ENCODE data around the gene RNLS.

Gene RNLS

DNA sequence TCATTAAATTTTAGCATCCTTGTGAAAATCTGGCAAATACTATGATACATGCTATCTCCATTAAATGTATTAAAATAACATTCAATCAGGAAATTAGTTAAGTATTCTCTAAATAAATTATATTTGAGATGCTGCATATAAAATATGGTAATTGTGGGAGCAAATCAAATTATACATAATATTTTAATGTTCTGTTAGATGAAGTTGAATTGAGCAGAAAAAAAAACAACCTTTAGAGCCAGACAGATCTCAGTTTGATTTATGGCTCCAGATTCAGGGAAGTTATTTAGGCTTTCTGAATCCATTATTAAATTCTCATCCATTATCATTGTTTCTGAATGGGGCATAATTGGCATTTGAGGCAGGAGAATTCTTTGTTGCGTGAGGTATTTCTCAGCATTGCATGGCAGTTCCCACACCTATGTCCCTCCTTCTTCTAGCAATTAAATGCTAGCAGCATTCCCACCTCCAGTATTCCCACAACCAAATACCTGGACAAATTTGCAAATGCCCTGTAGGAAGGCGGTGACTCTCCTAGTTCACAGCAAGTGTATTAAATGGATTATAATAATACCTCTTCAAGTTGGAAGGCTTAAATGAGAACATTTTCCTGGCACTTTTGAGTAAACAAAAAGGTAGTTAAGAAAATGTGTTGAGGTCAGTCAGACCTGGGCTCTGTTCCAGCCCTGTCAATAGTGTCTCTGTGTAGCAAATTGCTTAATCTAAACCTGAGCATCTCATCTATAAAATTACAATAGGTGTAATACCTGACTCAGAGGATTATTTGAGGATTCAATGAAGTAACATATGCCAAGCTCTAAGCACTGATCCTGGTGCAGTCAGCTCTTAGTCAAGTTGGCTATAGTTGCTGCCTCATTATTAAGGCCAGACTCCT lies 108.9 kb downstream of the RNLS start:
- DNase-seq: no peak

DNA sequence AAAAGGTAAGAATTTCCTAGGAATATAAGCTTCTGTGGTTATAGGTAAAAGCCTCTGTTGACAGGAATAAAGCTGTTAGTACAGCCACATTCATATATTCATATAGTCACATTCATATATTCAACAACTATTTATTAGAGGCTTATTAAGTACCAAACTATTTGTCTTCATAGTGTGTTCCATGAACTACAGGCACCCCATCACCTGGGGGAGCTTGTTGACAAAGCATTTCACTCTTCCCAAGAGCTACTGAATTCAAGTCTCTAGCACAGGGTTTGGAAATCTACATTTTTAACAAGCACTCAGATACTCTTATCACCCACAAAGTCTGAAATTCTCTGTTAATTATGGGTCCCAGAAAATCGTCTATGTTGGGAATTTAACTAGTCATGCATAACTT lies 110.6 kb downstream of the RNLS start:
- DNase-seq: no peak

DNA sequence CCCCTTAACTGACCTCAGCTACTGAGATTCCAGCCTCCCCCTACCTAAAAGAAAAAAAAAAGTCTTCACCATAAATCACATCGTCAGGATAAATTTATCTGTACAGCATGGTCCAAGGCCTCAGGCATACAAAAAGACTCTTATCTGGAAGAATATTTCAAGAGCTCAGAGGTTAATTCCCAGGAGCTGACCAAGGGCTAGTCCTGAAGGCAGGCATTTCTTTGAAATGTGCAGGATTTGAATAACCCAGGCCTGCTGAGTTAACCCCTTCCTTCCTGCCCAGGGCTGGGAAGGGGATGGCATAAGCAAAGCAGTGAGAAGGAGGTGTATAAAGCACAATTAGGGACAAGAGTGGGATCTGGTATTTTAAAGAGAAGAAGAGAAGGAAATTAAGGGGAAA lies 111.2 kb downstream of the RNLS start:
- no peak for DNase-seq

DNA sequence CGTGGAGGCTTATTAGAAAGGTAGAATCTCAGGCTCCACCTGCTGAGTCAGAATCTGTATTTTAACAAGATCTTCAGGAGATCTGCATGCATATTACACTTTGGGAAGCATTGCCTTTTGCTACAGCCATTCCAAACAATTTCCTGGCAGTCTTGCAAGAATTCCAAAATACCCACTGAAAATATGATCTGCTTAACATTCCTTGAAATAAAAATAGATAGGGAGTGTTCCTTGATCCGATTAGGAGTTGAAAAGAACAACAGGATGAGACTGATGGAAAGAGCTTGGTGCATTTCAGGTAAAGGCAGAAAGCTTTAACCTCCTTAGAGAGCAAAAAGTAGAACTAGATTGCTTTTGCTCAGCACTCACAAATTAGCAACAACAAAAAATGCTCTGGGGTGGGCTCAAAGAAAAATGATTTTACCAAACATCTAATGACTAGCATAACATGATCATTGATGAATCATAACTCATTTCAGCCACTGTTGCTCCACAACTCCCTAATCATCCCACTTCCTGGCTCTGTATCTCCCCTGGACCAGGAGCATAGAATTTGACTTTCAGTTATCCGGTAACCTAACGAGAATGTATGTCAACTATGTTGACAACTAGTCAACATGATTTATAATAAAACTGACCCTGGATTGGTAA lies 115.2 kb downstream of the RNLS start:
- DNase-seq: no peak

DNA sequence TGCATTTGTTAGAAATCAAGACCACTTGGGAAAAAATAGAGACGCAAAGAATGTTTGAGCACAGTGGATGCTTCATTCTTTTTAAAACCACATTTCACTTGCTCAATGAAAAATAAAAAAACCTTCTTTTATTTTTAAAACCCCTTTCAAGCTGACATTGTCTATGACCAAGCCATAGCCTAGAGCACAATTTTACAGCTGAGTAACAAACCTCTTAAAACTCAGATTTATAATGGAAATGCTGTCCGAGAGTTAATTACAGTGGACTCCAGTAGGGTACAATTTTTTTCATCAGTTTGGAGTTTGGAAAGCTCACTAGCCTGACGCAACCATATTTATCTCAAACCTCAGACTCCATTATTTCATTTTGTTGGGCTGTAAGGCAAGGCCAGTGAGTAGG lies 116.3 kb downstream of the RNLS start:
- DNase-seq: no peak

DNA sequence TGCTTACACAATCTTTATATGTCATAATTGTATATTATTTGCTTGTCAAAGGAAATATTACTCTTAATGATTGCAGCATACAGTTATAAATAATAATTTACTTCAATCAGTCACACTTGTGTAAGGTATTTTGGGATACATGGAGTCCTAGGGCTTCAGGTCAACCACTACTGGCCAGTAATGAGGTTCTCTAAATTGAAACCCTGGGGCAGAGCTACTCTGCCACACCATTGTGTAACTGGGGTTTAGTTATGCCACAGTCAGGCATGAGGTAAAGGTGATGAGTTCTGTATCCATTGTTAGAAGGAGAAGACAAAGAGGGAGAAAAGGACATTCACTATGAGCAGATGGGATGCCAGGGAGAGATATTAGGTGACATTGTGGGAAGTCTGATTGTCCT lies 117.4 kb downstream of the RNLS start:
- DNase-seq: no peak

DNA sequence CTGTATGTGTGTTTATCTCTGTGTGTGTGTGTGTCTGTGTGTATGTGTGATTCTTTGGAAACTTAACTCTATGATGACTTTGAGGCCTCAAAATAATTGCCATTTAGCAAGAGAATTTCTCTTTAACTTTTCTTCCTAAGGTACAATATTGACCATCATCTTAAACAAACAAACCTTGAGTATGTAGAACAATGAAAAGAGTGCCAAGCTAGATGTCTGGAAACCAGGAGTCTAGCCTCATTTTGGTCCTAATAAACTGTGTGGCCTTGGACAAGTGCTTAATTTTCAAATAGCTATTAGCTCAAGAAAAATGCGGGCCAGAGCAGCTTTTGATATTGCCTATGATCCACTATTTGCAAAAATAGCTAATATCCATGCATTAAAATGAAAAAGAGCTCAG lies 119.3 kb downstream of the RNLS start:
- no peak for DNase-seq

DNA sequence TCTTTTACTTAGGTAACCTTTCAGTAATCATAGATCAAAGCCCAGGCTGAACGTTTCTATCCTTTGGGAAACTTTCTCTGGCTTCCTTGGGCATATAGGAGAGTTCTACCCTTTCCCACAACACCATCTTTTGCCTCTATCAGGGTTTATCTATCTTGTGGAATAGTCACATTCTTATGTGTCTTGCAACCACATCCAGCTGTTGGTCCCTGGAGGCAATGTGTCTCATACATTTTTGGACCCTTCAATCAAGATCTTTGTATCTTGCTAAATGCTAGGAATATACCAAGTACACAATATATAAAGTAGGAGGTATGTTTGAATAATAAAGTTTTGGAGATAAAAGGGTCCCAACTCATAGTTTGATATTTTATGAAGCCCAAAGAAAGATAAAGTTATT lies 121.7 kb downstream of the RNLS start:
- DNase-seq: no peak

DNA sequence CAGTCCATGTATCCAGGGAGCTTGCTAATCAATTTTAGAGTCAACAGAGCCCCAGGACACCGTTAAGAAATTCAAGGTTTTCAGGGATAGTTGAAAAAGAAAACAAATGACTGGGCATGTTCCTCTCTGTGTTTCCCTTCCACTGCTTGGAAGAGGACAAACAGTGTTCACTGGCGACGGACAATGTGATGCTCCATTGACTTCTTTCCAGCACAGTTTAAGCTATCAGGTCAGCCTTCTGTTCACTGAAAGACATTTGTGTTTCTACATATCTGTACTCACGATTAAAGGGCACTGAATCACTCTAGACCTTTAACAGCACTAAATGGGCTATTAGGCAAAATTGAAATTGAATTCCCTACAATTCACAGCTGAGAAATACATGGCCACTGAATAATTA lies 123.6 kb downstream of the RNLS start:
- no peak for DNase-seq

DNA sequence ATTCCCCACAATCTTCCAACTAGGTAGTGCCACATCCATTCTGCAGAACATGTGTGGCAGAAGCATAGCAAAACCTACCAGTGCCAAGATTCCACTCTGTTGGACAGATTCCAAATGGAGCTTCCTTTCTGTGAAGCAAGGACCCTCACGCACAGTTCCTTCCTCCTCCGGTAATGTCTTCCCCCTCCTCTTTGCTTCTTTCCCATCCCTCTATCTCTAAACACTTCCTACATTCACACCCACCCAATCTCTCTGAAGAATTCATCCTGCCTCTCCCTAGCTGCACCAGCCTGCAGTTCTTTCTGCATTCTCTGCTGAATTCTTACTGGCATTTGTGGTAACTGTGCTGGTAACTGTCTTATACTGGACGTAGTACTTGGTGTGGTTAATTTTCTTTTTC lies 124.9 kb downstream of the RNLS start:
- no peak for DNase-seq

DNA sequence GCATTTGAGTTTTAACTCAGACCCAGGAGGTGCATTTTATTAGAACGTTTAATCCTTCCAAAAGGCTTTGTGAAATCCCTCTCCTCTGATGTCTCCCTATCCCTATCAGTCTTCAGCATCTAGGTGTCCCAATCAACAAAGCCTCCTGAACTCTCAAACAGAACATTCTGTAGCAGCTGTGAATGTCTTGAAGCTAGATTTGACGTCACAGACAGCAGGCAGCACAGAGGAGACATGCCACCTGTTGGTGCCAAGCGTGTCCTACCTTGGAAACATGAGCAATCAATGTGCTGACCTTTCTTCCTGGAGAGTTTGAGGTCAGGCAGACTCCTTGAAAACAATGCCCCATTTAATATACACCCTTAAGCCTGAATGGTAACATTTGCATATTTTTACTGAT lies 125.5 kb downstream of the RNLS start:
- no peak for DNase-seq

DNA sequence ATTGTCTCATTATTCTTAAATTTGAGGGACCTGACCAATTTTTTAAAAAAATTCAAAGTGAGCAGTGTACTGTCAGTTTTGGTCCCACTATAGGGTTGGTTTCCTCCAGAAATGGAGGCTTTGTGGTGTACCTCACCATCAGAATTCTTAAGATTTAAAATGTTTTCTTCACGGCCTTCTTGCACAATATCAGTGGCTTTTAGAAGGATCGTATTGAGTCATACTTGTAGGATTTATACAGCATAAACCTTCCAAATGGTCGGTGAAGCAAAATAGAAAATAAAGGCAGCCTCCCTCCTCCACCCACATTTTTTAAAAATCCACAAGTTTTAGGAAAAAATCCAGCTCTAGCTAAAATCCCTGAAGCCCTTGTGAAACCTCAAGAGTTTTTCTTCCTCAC lies 126.4 kb downstream of the RNLS start:
- DNase-seq: no peak

DNA sequence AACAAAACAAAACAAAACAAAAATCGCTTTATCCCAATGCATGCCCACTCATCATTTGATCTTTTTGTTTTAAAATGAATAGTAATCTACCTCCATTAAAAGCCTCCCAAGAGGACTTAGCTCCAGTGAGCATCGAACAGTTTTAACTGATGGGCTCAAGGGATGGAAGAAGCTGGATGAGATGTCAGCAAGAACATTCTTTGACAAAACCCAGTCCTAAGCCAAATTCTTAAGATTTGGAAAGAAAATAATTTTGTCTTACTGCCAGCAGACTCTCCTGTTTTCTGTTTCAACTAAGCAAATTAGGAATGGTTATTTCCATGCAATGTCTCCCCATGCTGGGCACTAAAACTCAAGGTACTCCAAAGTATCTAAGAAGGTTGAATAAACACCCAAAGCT lies 127.3 kb downstream of the RNLS start:
- no peak for DNase-seq

DNA sequence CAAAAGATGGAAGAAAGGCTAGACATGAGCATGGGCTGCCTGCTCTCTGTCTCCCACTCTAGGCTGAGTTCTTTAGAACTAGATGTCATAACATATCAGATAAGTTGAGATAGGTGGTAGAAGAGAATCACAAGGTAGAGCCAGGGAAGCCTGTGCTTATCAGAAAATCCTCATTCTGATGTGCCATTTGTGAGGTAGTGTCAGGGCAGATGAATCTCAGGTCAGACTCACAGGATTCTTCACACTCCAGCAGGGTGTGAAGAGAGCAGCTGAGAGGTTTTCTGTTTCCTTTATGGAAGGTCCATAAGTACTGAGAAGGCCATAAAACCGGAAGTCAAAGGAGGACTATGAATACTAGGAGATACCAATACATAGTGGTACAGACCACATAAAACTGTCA lies 132.9 kb downstream of the RNLS start:
- DNase-seq: no peak

DNA sequence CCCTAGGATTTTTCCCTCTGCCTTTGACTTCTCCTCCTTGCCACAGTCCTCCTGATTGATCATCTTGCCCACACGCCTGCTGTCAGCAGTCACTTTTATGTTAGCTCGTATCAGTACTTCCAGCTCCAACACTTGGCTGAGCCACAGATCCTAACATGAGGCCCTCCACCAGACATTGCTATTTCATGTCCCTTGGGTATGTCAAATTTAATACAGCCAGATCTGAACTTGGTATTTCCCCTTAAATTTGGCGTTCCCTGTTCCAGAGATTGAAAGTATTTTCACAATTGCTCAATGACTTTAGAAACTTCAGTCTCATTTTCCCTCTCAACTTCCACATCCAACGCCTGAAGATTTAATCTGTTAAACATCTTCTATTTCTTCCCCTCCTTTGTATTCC lies 140.4 kb downstream of the RNLS start:
- no peak for DNase-seq

DNA sequence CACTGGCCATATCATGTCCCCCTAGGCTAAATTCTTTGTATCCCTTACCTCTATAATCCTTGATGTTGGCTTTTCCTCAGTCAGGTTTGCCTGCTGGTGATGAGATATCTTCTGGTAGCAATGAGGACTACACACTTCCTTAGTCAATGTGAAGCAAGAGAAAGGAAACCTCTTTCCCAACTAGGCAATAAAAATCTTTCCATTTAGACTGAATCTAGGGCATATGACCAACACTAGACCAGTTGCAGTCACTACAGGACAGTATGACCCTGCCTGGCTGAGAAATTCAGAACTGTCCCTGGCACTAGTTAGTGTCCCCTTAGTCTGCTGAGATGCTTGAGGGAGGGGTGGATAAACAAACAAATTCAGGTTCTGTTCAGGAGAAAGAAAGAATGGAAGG lies 142.6 kb downstream of the RNLS start:
- no peak for DNase-seq

DNA sequence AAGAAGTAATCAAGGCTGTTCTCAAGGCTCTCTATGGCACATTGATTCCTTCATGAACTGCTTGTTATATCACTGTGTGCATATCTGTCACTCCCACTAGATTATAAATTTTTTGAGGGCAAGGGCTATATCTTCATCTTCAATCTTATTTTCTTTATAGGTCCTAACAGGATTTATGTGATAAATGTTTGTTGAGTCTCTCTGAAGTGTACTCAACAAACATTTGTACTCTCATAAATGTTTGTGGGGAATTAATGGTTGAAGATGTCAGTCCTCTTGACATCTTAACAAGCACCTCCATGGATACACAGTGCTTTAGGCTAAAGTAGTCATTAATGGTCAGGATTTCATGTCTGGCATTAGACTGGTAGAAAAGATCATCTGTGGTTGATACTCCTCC lies 143.2 kb downstream of the RNLS start:
- no peak for DNase-seq

DNA sequence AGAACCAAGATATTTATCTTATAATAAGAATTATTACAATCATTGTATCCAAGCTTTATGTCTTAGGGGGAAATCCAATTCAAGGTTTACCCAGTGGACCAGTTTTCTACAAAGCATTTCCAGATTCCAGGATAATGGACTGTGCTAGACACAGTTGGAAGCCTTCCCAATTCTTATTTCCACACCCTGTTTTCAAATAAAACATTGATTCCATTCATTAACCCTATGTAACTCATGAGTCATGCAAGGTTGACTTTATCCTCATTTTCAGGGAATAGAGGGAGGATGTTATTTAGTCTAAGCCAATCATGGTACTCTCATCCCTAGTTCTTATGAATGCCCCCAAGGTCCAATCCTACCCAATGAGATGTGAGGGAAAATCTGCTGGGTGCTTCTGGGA lies 145.7 kb downstream of the RNLS start:
- no peak for DNase-seq

DNA sequence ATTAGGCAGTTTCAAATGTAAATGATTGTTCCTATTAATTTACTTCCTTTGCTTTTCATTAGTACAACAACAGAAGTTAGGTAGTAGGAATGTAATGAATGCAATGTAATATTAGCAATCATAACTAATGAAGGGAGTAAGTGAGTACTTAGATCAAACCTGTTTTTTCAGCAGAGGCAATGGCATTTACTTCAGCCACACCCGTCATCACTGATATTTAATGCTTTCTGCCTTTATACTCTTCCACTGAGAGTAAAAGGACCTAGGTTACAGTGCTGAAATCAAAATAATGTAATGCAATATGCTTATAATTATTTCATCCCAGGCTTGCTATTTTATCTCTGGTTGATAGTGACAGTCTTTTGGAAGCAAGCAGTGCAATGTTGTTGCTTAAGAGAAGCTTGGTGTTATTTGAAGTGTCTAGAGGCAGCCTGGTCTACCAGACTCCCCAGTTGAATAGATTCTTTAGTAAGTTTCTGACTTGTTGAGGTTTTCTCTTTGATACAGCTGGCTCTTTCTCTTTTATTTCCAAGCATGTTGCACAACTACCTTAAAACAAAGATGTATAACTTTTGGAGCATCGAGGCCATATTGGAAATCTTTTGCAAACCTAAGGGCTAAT lies 149.4 kb downstream of the RNLS start:
- DNase-seq: no peak

DNA sequence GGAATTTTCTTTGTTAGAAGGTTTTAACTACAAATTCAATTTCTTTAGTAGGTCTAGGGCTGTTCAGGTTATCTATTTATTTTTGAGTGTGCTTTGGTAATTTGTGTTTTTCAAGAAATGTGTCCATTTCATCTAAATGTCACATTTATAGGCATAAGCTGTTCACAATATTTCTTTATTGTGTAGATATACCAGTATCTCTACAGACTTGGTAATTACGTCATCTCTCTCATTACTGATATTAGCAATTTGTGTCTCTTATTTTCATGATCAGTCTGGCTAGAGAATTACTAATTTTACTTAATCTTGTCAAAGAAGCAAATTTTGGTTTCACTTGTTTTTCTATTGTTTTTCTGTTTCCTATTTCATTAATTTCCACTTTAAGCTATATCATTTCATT lies 152.0 kb downstream of the RNLS start:
- DNase-seq: no peak

DNA sequence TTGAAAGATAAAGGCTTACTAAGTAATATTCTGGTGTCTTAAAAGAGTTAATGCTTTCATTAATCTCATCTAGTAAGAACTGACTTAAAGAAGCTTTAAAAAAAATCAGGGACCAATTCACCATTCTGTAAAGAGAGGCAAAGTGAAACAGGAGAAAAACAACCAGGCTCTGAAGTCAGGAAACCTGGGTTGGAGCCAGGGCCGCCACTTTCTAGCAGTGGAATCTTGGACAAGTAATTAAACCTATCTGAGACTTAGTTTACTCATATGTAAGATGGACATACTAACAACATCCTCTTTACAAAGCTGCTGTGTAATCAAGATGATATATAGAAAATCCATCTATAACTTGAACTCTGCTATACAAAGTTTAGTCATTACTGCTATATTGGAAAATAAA lies 154.1 kb downstream of the RNLS start:
- DNase-seq: no peak

DNA sequence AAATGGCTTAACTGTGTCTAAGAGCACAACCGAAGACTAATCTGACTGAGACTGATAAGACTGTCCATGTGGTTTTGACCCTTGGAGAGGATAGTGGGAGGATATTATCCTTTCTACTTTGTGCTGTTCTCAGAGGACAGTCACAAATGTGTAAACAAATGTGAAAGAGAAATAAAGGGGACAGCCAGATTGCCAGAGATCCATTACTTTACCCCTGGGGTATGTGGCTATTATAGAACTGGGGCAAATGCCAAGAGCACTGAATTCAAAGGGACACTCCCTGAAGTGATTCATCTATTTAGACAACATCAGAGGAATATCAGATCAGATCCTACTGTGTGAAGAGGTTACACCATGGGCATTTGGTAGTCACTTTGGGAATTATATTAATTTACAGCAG lies 154.7 kb downstream of the RNLS start:
- DNase-seq: no peak

DNA sequence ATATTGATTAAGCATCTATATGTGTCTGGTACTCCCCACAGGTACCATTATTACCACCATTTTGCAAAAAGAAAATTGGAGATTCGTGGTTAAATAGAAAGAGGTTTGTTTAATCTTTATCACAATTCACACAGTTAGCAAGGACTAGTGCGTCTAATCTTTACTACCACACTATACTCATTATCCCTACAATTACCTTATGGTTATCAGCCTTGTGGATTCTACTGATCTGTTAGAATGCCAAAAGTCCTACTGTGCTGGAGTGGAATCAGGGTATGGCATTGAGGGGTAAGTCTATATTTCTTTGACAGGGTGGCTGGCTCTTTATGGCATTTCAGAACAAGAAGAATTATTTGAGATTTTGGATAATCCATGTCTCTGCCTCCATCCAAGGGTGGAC lies 156.1 kb downstream of the RNLS start:
- DNase-seq: no peak

DNA sequence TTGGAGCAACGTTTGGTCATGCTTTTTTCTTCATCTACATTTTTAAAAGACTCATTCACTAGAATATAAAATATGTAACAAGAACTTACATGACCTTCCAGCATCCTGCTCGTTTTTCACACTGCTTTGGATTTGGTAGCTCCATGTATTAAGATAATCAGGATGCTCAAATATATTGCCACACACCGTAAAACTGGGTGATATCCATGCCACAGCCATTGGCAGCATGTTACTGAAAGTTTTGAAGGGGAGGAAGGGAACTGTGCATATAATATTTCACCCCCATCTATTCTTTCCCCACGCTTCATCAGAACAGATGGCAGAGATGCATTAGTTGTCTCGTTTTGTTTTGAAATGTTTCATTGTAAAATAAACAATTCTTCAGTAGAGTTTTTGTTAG lies 158.2 kb downstream of the RNLS start:
- no peak for DNase-seq
